Parathyroid adenoma (tissue), 2 donors: ENCODE measurements around the gene COL26A1.

Experiments
- H2AFZ ChIP-seq: fragments of 300-600 bp; sonication (generic); one replicate; pipeline ENCODE4 v1.7.0; 2017; ENCODE audit warnings: antibody characterized with exemption, mild to moderate bottlenecking
- H3K27ac ChIP-seq: fragments of 300-600 bp; sonication (generic); one replicate; pipeline ENCODE4 v1.7.0; 2017
- H3K27me3 ChIP-seq: fragments of 300-600 bp; sonication (generic); one replicate; pipeline ENCODE4 v1.7.0; 2017; ENCODE audit warnings: low read length; ENCODE audit not compliant: control insufficient read depth, insufficient read depth
- H3K36me3 ChIP-seq: fragments of 300-600 bp; sonication (generic); one replicate; pipeline ENCODE4 v1.7.0; 2017; ENCODE audit warnings: low read length; ENCODE audit not compliant: control insufficient read depth, insufficient read depth
- H3K4me1 ChIP-seq: fragments of 300-600 bp; sonication (generic); one replicate; pipeline ENCODE4 v1.7.0; 2017; ENCODE audit warnings: control low read depth
- H3K4me2 ChIP-seq: fragments of 300-600 bp; sonication (generic); one replicate; pipeline ENCODE4 v1.7.0; 2017; ENCODE audit warnings: low read length
- H3K4me3 ChIP-seq: fragments of 300-600 bp; sonication (generic); one replicate; pipeline ENCODE4 v1.7.0; 2017; ENCODE audit warnings: low read depth, low read length
- H3K79me2 ChIP-seq: fragments of 300-600 bp; sonication (generic); one replicate; pipeline ENCODE4 v1.7.0; 2017; ENCODE audit warnings: control low read depth
- H3K9ac ChIP-seq: fragments of 300-600 bp; sonication (generic); one replicate; pipeline ENCODE4 v1.7.0; 2017; ENCODE audit warnings: mild to moderate bottlenecking
- H3K9me3 ChIP-seq: fragments of 300-600 bp; sonication (generic); one replicate; pipeline ENCODE4 v1.7.0; 2017; ENCODE audit warnings: low read length; ENCODE audit not compliant: control insufficient read depth
- CTCF ChIP-seq: fragments of 300-600 bp; sonication (generic); IDR thresholded peaks from one replicate; pipeline ENCODE4 v1.7.0; 2017; ENCODE audit warnings: antibody characterized with exemption, mild to moderate bottlenecking
- donor health status: primary hyperparathyroidism.

Gene COL26A1

DNA sequence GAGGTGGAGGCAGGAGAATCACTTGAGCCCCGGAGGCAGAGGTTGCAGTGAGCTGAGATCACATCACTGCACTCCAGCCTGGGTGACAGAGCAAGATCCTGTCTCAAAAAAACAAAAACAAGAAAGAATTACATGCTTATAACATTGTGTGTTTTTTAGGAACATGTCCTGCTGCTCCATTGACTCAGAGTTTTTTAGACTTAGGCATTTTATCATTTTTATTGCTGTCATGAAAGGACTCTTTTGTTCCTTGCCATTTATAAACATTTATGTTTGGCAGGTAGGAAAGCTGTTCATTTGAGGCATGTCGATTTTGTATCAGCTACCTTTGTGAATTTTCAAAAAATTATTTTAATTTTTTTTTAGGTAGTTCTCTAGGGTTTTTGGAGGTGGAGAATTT lies 20.3 kb downstream of the COL26A1 start:
- no peak overlapping the region for H3K27ac ChIP-seq
- no peak overlapping the region for H3K4me2 ChIP-seq
- H3K36me3 ChIP-seq: no peaks in the 10 kb centered on the region
- no peaks in the 10 kb centered on the region for H3K27me3 ChIP-seq
- H3K79me2 ChIP-seq: no peaks in the 10 kb centered on the region
- no peak overlapping the region for H3K4me3 ChIP-seq
- no peak overlapping the region for H2AFZ ChIP-seq
- H3K9me3 ChIP-seq: no peaks in the 10 kb centered on the region
- no peaks in the 10 kb centered on the region for H3K4me1 ChIP-seq
- TF ChIP-seq CTCF: no peak
- no peak overlapping the region for H3K9ac ChIP-seq

DNA sequence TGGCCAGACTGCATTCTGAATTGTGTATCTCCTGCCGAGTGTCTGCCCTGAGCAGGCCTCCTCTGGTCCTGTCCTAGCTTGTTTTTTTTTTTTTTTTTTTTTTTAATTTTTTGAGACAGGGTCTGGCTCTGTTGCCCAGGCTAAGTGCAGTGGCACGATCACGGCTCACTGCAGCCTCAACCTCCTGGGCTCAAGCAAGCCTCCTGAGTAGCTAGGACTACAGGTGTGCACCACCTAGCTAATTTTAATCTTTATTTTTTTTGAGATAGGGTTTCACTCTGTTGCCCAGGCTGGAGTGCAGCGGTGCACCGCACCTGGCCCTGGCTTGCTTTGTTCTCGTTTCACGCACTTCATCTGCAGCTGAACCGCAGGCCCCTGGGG lies 23.5 kb downstream of the COL26A1 start:
- Histone ChIP-seq H3K27ac (no peak overlapping the region), H3K4me3 (no peak overlapping the region), H2AFZ (no peak overlapping the region), H3K36me3 (no peaks in the 10 kb centered on the region), H3K9ac (no peak overlapping the region), H3K4me2 (no peak overlapping the region), H3K9me3 (no peaks in the 10 kb centered on the region), H3K4me1 (peaks cover 3% of the 10 kb centered on the region), H3K27me3 (no peaks in the 10 kb centered on the region), H3K79me2 (peaks cover 4% of the 10 kb centered on the region)
- TF ChIP-seq CTCF: no peak

DNA sequence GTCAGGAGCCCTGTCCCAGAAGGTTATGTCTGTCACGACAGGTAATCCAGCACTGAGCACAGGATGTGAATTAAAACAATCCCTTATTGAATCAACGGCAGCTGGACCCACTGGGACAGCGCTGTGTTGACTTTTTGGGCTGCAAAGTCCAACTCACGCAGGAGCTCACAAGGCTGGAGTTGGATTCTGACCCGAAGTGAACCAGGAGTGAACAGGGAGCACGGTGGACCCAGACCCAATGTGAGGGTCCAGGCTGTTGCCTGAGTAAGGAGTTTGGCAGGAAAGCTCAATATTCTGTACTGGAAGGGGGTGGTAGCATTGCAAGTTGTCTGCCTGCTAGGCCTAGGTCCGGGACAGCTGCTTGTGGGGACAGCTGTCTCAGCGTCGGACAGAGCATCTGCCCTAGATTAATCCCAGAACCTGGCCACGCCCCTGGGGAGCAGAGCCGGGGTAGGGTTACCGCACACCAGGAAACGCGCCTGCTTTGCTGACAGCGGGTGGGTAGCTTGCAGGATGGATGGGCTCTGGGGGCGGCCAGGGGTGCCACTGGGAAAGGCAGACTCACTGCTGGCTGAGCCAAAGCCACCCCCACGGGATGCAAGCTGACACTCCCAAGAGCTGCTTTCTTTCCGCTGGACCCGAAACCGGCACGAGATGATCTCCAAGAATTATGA lies 24.0 kb downstream of the COL26A1 start:
- Histone ChIP-seq H3K36me3 (no peaks in the 10 kb centered on the region), H3K9me3 (no peaks in the 10 kb centered on the region), H3K9ac (no peak overlapping the region), H2AFZ (peak overlapping the region; percentile 33), H3K27ac (no peak overlapping the region), H3K4me1 (peaks cover 6% of the 10 kb centered on the region), H3K4me3 (no peak overlapping the region), H3K4me2 (no peak overlapping the region), H3K27me3 (no peaks in the 10 kb centered on the region), H3K79me2 (peaks cover 4% of the 10 kb centered on the region)
- no peak for TF ChIP-seq CTCF

DNA sequence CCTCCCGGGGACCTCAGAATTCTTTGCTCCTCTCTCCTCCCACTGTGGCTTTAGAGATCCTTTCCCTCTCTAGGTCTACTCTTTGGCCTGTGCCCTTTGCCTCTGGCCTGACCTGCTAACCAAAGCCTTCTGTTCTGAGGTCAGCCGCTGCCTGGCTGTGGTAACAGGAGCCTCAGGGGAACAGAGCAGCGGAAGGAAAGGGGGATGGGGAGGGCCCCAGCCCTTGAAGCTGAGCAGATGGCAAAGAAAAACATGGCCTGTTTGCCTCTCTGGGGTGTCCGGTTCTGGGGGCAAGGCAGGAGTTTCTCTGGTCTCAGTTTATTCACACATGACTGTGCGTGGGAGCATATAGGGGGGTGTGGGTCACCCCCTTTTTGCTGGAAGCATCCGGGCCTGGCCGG lies 28.2 kb downstream of the COL26A1 start:
- peak overlapping the region; percentile 9 for H3K27ac ChIP-seq
- H3K9ac ChIP-seq: no peak overlapping the region
- H2AFZ ChIP-seq: peak overlapping the region; percentile 63
- H3K4me2 ChIP-seq: no peak overlapping the region
- no peak for TF ChIP-seq CTCF
- no peaks in the 10 kb centered on the region for H3K27me3 ChIP-seq
- peaks cover 4% of the 10 kb centered on the region for H3K79me2 ChIP-seq
- no peaks in the 10 kb centered on the region for H3K36me3 ChIP-seq
- no peak overlapping the region for H3K4me3 ChIP-seq
- H3K4me1 ChIP-seq: peaks cover 6% of the 10 kb centered on the region
- no peaks in the 10 kb centered on the region for H3K9me3 ChIP-seq

GRCh38 chr7:101391991-101392390 lies 29.3 kb downstream of the COL26A1 start:
- Histone ChIP-seq H3K9ac (no peak overlapping the region), H3K4me1 (peaks cover 6% of the 10 kb centered on the region), H3K27ac (no peak overlapping the region), H3K9me3 (no peaks in the 10 kb centered on the region), H2AFZ (no peak overlapping the region), H3K4me2 (no peak overlapping the region), H3K79me2 (peaks cover 4% of the 10 kb centered on the region), H3K36me3 (no peaks in the 10 kb centered on the region), H3K4me3 (no peak overlapping the region), H3K27me3 (no peaks in the 10 kb centered on the region)
- TF ChIP-seq CTCF: no peak
